Thyroid gland (tissue), 4 donors: ENCODE data around the gene JTB. TPM values are rescaled to one million over a fixed set of nuclear protein-coding genes. Genes with fewer than 3 reads are reported as not detected.
A peak's percentile ranks its signal among the peaks of the same experiment; 100 is the strongest.

Experiments used
- DNase-seq, 2 donors: peaks; one replicate each; pipeline ENCODE4 v3.0.0-alpha.2; 2019
- H3K27ac ChIP-seq, 3 donors: fragments of 200-600 bp; sonication (generic); 1 replicate in 2 of 3; 2 replicates in 1 of 3; pipeline ENCODE4 v1.5.1; 2016 to 2019; ENCODE audit warnings: mild to moderate bottlenecking in 1 of 3, moderate library complexity in 1 of 3
- H3K27me3 ChIP-seq: fragments of 200-600 bp; sonication (generic); one replicate; pipeline ENCODE4 v1.5.1; 2019
- H3K36me3 ChIP-seq, 2 donors: fragments of 200-600 bp; sonication (generic); one replicate each; pipeline ENCODE4 v1.5.1; 2016 to 2019
- H3K4me1 ChIP-seq, 2 donors: fragments of 200-600 bp; sonication (generic); one replicate each; pipeline ENCODE4 v1.5.1; 2017 to 2019
- H3K4me3 ChIP-seq, 3 donors: fragments of 200-600 bp; sonication (generic); replicated peaks in 1 of 3; 1 replicate in 2 of 3; 2 replicates in 1 of 3; pipeline ENCODE4 v1.5.1; 2016; ENCODE audit warnings: mild to moderate bottlenecking in 1 of 3
- H3K9me3 ChIP-seq: fragments of 200-600 bp; sonication (generic); one replicate; pipeline ENCODE4 v1.5.1; 2017
- CTCF ChIP-seq, 6 experiments: fragments of 200-600 bp in 3 of 6; fragments of 450-650 bp in 3 of 6; sonication (generic) in 3 of 6; IDR thresholded peaks; one replicate each; pipeline ENCODE4 v1.5.1; 2016 to 2019; ENCODE audit warnings: antibody characterized with exemption in 6 of 6, mild to moderate bottlenecking in 2 of 6, inconsistent platforms in 1 of 6, moderate library complexity in 1 of 6
- POLR2A ChIP-seq, 2 donors: fragments of 450-650 bp; IDR thresholded peaks; one replicate each; pipeline ENCODE4 v1.6.1; 2017; ENCODE audit warnings: antibody characterized with exemption in 2 of 2, mild to moderate bottlenecking in 2 of 2, moderate library complexity in 1 of 2
- WGBS, 2 donors: methylation state at CpG; one replicate each; pipeline ENCODE4 v1.1.5; 2017; 5-methylcytosine and 5-hydroxymethylcytosine counted together
- intact Hi-C: fragments of 100-400 bp; cut with DNase I; formaldehyde crosslinking; loops from one replicate; pipeline ENCODE4 v1.15.1; 2023
- microRNA-seq: library from miRNA; unstranded; fragments of <30 nt; microRNA quantifications from one replicate; pipeline ENCODE4, GENCODE V29; 2016
- small RNA-seq: library from RNA; depleted of rRNA; stranded (forward); fragments of <200 nt; gene quantifications from one replicate; pipeline ENCODE3, GENCODE V24; 2016
- total RNA-seq, 4 donors: library from RNA; depleted of rRNA; stranded (reverse); fragments of >200 nt; gene quantifications; one replicate each; pipeline ENCODE4 v1.2.3, GENCODE V29; 2016

JTB gene
- total RNA-seq, 4 donors from 2014 or later = 173 to 393 (median 247) TPM

- no peak overlapping the region for H3K27ac ChIP-seq
- intact Hi-C loops = no loop called here
- H3K4me3 ChIP-seq = no peak overlapping the region
- H3K4me1 ChIP-seq = no peaks in the 10 kb centered on the region
- DNase-seq = no peak
- TF ChIP-seq CTCF (IDR thresholded peaks at IDR 0.05) = no peak
- no peak for TF ChIP-seq POLR2A (IDR thresholded peaks at IDR 0.05)
- H3K27me3 ChIP-seq = no peaks in the 10 kb centered on the region
- H3K36me3 ChIP-seq = peaks cover 5 to 30% of the 10 kb centered on the region in 2 donors
- WGBS, 2 donors = 91 to 97% methylated on average over 5 of the region's 5 CpGs
- no peaks in the 10 kb centered on the region for H3K9me3 ChIP-seq
Measured at GRCh38 chr1:153929426-153929825, 48.0 kb downstream of the JTB start.

- Histone ChIP-seq H3K4me3 (no peak overlapping the region), H3K4me1 (peaks cover 1 to 2% of the 10 kb centered on the region in 2 donors), H3K9me3 (no peaks in the 10 kb centered on the region), H3K36me3 (peaks cover 5 to 24% of the 10 kb centered on the region in 2 donors), H3K27ac (peak overlapping the region in 1 of 3 donors; percentile 10), H3K27me3 (no peaks in the 10 kb centered on the region)
- DNase-seq = no peak
- intact Hi-C loops = no loop called here
- TF ChIP-seq CTCF (IDR thresholded peaks at IDR 0.05) (no peak), POLR2A (IDR thresholded peaks at IDR 0.05) (no peak)
- WGBS, 2 donors = 65 to 68% methylated on average over 4 of the region's 4 CpGs
Measured at GRCh38 chr1:153928791-153929341, 48.6 kb downstream of the JTB start.

- intact Hi-C loops = no loop called here
- TF ChIP-seq POLR2A (IDR thresholded peaks at IDR 0.05) (no peak), CTCF (IDR thresholded peaks at IDR 0.05) (no peak)
- no peak overlapping the region for H3K27ac ChIP-seq
Measured at GRCh38 chr1:153928245-153928644, 49.2 kb downstream of the JTB start.

GRCh38 chr1:153926405-153926804 is 51.1 kb downstream of the JTB start:
- Histone ChIP-seq H3K4me1 (peaks cover 7 to 8% of the 10 kb centered on the region in 2 donors), H3K27me3 (no peaks in the 10 kb centered on the region), H3K36me3 (peaks cover 5% of the 10 kb centered on the region in 2 donors), H3K27ac (no peak overlapping the region), H3K9me3 (no peaks in the 10 kb centered on the region), H3K4me3 (no peak overlapping the region)
- no peak for TF ChIP-seq POLR2A (IDR thresholded peaks at IDR 0.05)
- intact Hi-C loops = no loop called here
- 80 to 86% methylated on average over 4 of the region's 4 CpGs for WGBS, 2 donors
- no peak for DNase-seq

More at GRCh38 chr1:153928245-153928644, 49.2 kb downstream of the JTB start:
- Histone ChIP-seq H3K4me3 (no peak overlapping the region), H3K9me3 (no peaks in the 10 kb centered on the region), H3K4me1 (peaks cover 4 to 5% of the 10 kb centered on the region in 2 donors), H3K27me3 (no peaks in the 10 kb centered on the region), H3K36me3 (peaks cover 5 to 18% of the 10 kb centered on the region in 2 donors)
- 69 to 78% methylated on average over 1 of the region's 1 CpG for WGBS, 2 donors
- DNase-seq = no peak

Small RNA genes within 50 kb of the gene (microRNA-seq; reads per million reads assigned to microRNA genes)
- not detected for gene MIR6737

Small RNA genes within 50 kb of the gene (small RNA-seq; reads per million reads assigned to genes)
- not detected for gene MIR6737

Other genes starting within 250 kb of the JTB start
- gene INTS3, start 249.6 kb downstream of the JTB start, total RNA-seq = 10 to 100 TPM; 50.0 to 60.9 (median 56.3) TPM
- gene SLC27A3, start 202.3 kb downstream of the JTB start, total RNA-seq = 10 to 100 TPM; 14.4 to 32.5 (median 23.2) TPM
- 10 to 100 TPM; 20.1 to 28.8 (median 21.5) TPM for gene GATAD2B, start 54.7 kb downstream of the JTB start, total RNA-seq
- 10 to 100 TPM; 28.9 to 63.7 (median 44.8) TPM for gene DENND4B, start 31.0 kb downstream of the JTB start, total RNA-seq
- gene CRTC2, start 19.1 kb downstream of the JTB start, total RNA-seq = 10 to 100 TPM; 11.4 to 22.5 (median 18.1) TPM
- 100 to 1,000 TPM in 2 of 4 donors, 10 to 100 TPM in 2; 90.4 to 109 (median 99.5) TPM for gene SLC39A1, start 14.1 kb downstream of the JTB start, total RNA-seq
- gene CREB3L4, start 9.8 kb downstream of the JTB start, total RNA-seq = 10 to 100 TPM in 3 of 4 donors, 1 to 10 TPM in 1; 6.6 to 23.1 (median 17.0) TPM
- gene RAB13, start 8.7 kb upstream of the JTB start, total RNA-seq = 10 to 100 TPM; 30.6 to 48.2 (median 38.1) TPM
- 1,000 to 10,000 TPM; 2,032 to 3,294 (median 2,297) TPM for gene RPS27, start 13.1 kb upstream of the JTB start, total RNA-seq
- gene NUP210L, start 177.4 kb upstream of the JTB start, total RNA-seq = under 1 TPM in 3 of 4 donors, not detected in 1; 0.13 to 0.38 (median 0.22) TPM
- gene TPM3, start 214.4 kb upstream of the JTB start, total RNA-seq = 100 to 1,000 TPM; 227 to 352 (median 298) TPM
- gene CFAP141, start 228.7 kb upstream of the JTB start, total RNA-seq = not detected
- gene UBAP2L, start 243.3 kb upstream of the JTB start, total RNA-seq = 100 to 1,000 TPM in 2 of 4 donors, 10 to 100 TPM in 2; 57.8 to 102 (median 88.8) TPM